Aorta (tissue), 5 donors: ENCODE measurements around the gene SOST. TPM values are rescaled to one million over a fixed set of nuclear protein-coding genes. Genes with fewer than 3 reads are reported as not detected.

Experiments used
- ATAC-seq: fragments of 200-7000 bp; cut with Tn5 transposase; one replicate; pipeline ENCODE4 v1.9.1; 2022; ENCODE audit warnings: moderate library complexity; ENCODE audit not compliant: low FRiP score
- DNase-seq, 2 donors: peaks; one replicate each; pipeline ENCODE4 v3.0.0-alpha.2; 2020
- H3K27ac ChIP-seq, 2 donors: one replicate each; pipeline ENCODE4 v1.5.1; 2013; ENCODE audit warnings: low read length in 2 of 2, mild to moderate bottlenecking in 2 of 2, moderate library complexity in 2 of 2, control low read depth in 1 of 2, inconsistent platforms in 1 of 2, low read depth in 1 of 2
- H3K27me3 ChIP-seq, 2 donors: one replicate each; pipeline ENCODE4 v1.6.1; 2013; ENCODE audit warnings: control low read depth in 1 of 2, low read length in 1 of 2, mild to moderate bottlenecking in 1 of 2, moderate library complexity in 1 of 2; ENCODE audit not compliant: insufficient read depth in 2 of 2, control insufficient read depth in 1 of 2
- H3K36me3 ChIP-seq, 2 donors: one replicate each; pipeline ENCODE4 v1.6.1; 2013; ENCODE audit warnings: control low read depth in 1 of 2, low read length in 1 of 2, mild to moderate bottlenecking in 1 of 2; ENCODE audit not compliant: insufficient read depth in 2 of 2, control insufficient read depth in 1 of 2
- H3K4me1 ChIP-seq, 2 donors: one replicate each; pipeline ENCODE4 v1.6.1; 2013; ENCODE audit warnings: low read length in 2 of 2, control low read depth in 1 of 2, mild to moderate bottlenecking in 1 of 2, moderate library complexity in 1 of 2; ENCODE audit not compliant: insufficient read depth in 2 of 2, control insufficient read depth in 1 of 2
- H3K4me3 ChIP-seq, 2 donors: one replicate each; pipeline ENCODE4 v1.5.1; 2013; ENCODE audit warnings: low read length in 2 of 2, control low read depth in 1 of 2, mild to moderate bottlenecking in 1 of 2
- H3K9me3 ChIP-seq: one replicate; pipeline ENCODE4 v1.6.1; 2013; ENCODE audit warnings: mild to moderate bottlenecking, low read length; ENCODE audit not compliant: control insufficient read depth
- WGBS, 2 donors: extraction: QIAGEN DNeasy Blood & Tissue Kit; methylation state at CpG; one replicate each; pipeline ENCODE4 v1.1.7; 2013; 5-methylcytosine and 5-hydroxymethylcytosine counted together
- intact Hi-C, 2 donors: fragments of 100-400 bp; cut with DNase I; formaldehyde crosslinking; loops; one replicate each; pipeline versions ENCODE4 v1.14.2 to v1.15.0; 2022
- polyA plus RNA-seq, 2 donors: library from polyadenylated mRNA; stranded (reverse); fragments of 200-250 nt; gene quantifications; one replicate each; pipeline ENCODE4 v1.2.3, GENCODE V29; 2013
- total RNA-seq, 2 donors: library from RNA; stranded (reverse); fragmentation: NEBNext Ultra II Directional; extraction: Animal tissue kit (Norgen Biotek cat#: 25700); gene quantifications; one replicate each; pipeline ENCODE4 v1.2.1, GENCODE V29; 2021
- donor health status: healthy with polysubstance abuse.
- donor health status: Bipolar disorder and iron deficiency.
- donor health status: DM: no; HTN: no; CAD: no.
- donor health status: DM: no; HTN: no; CAD: no.
- donor health status: DM: yes; HTN: yes; CAD: no.

Gene SOST
- total and polyA plus RNA-seq, 4 donors, result 4.8 to 34.3 (median 19.9) TPM

DNA sequence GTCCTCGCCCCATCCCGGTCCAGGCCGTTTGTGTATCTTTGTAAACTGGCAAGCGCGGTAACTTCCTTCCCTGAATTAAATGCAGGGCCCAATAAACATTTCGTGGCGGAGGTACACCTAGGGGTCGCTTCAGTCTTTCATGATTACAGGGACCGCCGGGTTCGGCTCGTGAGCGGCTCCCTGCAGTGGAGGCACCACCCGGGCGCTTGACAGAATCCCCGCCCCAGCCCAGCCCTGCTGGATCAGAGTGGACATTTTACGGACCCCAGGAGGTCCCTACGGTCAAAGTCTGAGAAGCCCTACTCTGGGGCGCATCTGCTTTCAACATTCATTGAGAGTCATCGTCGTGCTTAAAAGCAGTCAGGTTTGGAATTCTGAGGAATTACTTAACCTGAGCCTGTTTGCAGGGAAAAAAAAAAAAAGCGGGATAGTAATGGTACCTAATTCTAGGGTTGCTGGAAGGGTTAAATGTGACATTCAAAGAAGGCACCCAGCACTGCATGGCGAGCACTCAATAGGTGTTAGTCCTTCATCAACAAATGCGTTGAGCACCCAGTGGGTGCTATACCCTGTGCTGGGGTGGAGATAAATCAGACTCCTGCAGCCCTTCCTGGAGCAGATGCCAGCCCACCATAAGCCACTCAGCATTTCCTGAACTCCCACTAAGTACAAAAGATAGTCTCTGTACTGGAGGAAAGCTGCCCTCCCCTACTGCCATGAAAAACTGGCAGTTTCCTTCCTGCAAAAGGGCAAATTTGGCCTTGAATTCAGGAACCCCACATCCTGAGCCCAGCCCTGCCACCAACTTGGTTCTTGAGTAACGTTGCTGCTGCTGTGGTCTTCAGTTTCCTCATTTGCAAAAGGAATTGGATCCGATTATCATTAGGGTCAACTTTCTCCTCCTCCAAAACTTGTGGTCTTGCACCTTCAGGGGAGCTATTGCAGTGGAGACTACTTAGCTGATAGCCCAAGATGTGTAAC is 20.8 kb upstream of the SOST start:
- Histone ChIP-seq H3K27ac (peak overlapping the region in 1 of 2 donors; percentile 55), H3K4me3 (peak overlapping the region; percentile 39 to 46), H3K4me1 (peaks cover 0 to 4% of the 10 kb centered on the region in 2 donors), H3K9me3 (no peaks in the 10 kb centered on the region), H3K27me3 (no peaks in the 10 kb centered on the region), H3K36me3 (peaks cover 0 to 1% of the 10 kb centered on the region in 2 donors)
- intact Hi-C loops, result loop anchor here (5.0 kb wide), 2 partner anchors 53 to 68 kb away; partner anchors contain the start of genes MPP3 (in 2 of the 2) and CD300LG (in 1 of the 2)
- 10 to 11% methylated on average over 26 of the region's 26 CpGs for WGBS, 2 donors
- DNase-seq, result no peak
- peak; percentile 21 for ATAC-seq

DNA sequence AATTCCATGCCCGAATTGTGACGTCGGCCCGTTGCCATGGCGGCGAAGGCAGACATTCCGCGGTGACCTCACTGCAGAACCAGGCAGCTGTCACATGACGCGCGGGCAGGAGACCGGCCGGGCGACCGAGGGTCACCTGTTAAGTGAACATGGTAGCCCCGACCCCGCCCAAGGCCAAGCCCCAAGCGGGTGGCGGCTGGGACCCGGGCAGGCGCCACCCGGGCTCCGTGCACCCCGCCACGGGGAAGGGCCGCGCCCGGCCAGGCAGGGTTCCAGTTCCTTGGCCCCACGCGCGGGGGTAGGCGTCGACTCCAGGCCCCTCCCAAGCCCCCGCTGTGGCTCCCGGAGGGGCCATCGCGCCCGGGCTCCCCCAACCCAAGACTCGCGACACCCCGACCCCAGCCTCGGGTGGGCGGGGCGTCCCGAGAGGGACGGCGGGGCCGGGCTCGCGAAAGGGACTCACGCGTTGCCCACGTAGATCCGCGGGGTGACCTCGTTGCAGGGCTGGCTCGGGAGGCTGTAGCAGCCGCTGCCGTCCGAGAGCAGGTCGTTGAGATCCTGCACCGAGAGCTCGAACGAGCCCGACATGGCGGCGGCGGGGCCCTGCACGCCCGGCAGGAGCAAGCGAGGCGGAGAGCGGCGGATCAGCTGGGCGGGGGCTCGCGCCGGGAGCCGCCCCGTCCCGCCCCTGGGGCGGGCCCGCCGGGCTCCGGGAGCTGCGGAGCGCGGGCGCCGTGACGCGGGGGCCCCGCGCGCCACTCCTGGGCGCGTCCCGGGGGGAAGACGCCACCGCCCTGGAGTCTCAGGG is 19.9 kb upstream of the SOST start, which contains the start of gene DUSP3:
DUSP3 (minus strand) TSS at position 641 of the 808 bp plus-strand sequence; CDS start at position 588, 53 bp downstream.
- peak; percentile 94 for ATAC-seq
- intact Hi-C loops, result loop anchor here in 1 of 2 donors (5.0 kb wide), 1 partner anchor 69 kb away; the partner anchor contains the start of gene CD300LG
- 0% methylated on average over 81 to 100 of the region's 100 CpGs for WGBS, 2 donors
- peaks cover 0 to 1% of the 10 kb centered on the region in 2 donors for H3K36me3 ChIP-seq
- peak within 1 kb of the TSS; percentile 66 to 89 for H3K4me3 ChIP-seq
- no peaks in the 10 kb centered on the region for H3K9me3 ChIP-seq
- DNase-seq, result peak; percentile 98 to 99
- no peaks in the 10 kb centered on the region for H3K27me3 ChIP-seq
- peaks cover 0 to 4% of the 10 kb centered on the region in 2 donors for H3K4me1 ChIP-seq
- H3K27ac ChIP-seq, result peak within 1 kb of the TSS; percentile 79 to 98

DNA sequence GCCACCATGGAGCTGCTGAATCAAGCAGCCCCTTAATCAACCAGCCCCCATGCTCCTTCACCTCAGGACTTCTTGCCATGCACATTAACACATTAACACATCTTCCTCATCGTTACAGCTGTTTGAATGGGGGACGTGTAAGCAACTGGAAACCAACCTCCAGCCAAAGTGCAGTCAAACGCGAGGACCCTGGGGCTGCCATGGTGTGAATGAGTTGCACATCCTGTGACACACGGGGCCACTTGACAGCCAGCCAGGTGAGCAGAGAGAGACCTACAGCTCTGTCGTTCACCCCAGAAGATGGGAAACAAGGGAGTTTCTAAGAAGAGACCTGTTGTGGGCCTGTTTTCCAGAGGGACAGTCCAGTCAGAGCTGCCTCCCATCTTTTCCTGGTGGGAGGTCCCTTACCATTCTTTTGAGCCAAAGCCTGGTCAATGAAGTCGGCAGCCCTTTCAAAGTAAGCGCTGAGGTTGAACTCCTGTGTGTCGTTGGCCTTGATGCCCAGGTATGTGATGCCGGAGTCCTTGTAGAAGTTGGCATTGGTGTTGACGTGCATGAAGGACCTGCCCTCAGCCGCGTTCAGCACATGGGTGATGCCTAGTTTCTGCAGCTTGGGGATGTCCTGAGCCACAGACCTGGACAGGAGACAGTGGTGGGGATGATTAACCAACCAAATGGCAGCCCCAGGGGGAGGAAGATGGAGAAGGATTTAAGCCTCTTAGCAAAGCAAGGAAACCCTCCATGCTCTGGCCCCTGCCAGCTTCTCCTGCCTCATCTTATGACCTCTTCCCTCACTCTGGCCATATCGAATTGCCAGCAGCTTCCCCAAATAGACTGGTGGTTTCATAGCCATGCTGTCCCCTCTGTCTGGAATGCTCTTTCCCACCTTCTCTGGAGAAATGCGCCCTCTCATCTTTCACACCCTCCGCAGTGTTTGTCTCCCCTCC is 16.0 kb upstream of the SOST start:
- peak overlapping the region in 1 of 2 donors; percentile 31 for H3K27ac ChIP-seq
- H3K27me3 ChIP-seq, result no peaks in the 10 kb centered on the region
- no peaks in the 10 kb centered on the region for H3K9me3 ChIP-seq
- no peak overlapping the region for H3K4me3 ChIP-seq
- peaks cover 0 to 4% of the 10 kb centered on the region in 2 donors for H3K4me1 ChIP-seq
- WGBS, 2 donors, result 89 to 92% methylated on average over 16 of the region's 16 CpGs
- H3K36me3 ChIP-seq, result peaks cover 0 to 1% of the 10 kb centered on the region in 2 donors
- intact Hi-C loops, result loop anchor here in 1 of 2 donors (5.0 kb wide), 1 partner anchor 73 kb away; the partner anchor contains the start of gene CD300LG
- no peak for ATAC-seq
- DNase-seq, result no peak

GRCh38 chr17:43772877-43773648 is 14.5 kb upstream of the SOST start:
- Histone ChIP-seq H3K27me3 (no peaks in the 10 kb centered on the region), H3K27ac (peak overlapping the region; percentile 48 to 90), H3K9me3 (no peaks in the 10 kb centered on the region), H3K4me3 (no peak overlapping the region), H3K36me3 (peaks cover 0 to 3% of the 10 kb centered on the region in 2 donors), H3K4me1 (peaks cover 0 to 4% of the 10 kb centered on the region in 2 donors)
- ATAC-seq, result peak; percentile 54
- intact Hi-C loops, result no loop called here
- peak in 1 of 2 donors; percentile 86 for DNase-seq
- WGBS, 2 donors, result 12 to 13% methylated on average over 10 of the region's 10 CpGs

- WGBS, 2 donors, result 86 to 93% methylated on average over 9 of the region's 9 CpGs
- no peak overlapping the region for H3K27ac ChIP-seq
- DNase-seq, result no peak
- H3K27me3 ChIP-seq, result no peaks in the 10 kb centered on the region
- H3K4me3 ChIP-seq, result no peak overlapping the region
- peaks cover 0 to 2% of the 10 kb centered on the region in 2 donors for H3K4me1 ChIP-seq
- ATAC-seq, result no peak
- peaks cover 2 to 4% of the 10 kb centered on the region in 2 donors for H3K36me3 ChIP-seq
- H3K9me3 ChIP-seq, result no peaks in the 10 kb centered on the region
- intact Hi-C loops, result no loop called here
Observed at GRCh38 chr17:43771463-43771862, 12.9 kb upstream of the SOST start.

DNA sequence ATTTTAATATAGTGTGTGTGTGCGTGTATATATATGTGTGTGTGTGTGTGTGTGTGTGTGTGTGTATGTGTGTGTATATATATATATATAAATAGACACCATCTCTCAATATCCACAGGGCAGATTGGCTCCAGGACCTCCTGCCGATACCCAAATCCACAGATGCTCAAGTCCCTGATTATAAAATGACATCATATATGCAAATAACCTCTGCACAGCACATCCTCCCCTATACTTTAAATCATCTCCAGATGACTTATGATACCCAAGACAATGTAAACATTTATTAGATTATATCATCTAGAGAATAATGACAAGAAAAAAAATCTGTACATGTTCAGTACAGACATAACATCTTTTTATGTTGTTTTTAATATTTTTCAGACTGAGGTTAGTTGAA is 12.4 kb upstream of the SOST start:
- H3K27me3 ChIP-seq, result no peaks in the 10 kb centered on the region
- no peaks in the 10 kb centered on the region for H3K4me1 ChIP-seq
- intact Hi-C loops, result no loop called here
- ATAC-seq (no peak), DNase-seq (no peak)
- no peaks in the 10 kb centered on the region for H3K9me3 ChIP-seq
- H3K27ac ChIP-seq, result no peak overlapping the region
- H3K36me3 ChIP-seq, result peaks cover 2 to 4% of the 10 kb centered on the region in 2 donors
- H3K4me3 ChIP-seq, result no peak overlapping the region
- WGBS, 2 donors, result 87 to 92% methylated on average over 2 of the region's 2 CpGs

GRCh38 chr17:43769859-43770258 is 11.3 kb upstream of the SOST start:
- Histone ChIP-seq H3K4me3 (no peak overlapping the region), H3K27ac (no peak overlapping the region), H3K36me3 (peaks cover 2 to 4% of the 10 kb centered on the region in 2 donors), H3K27me3 (no peaks in the 10 kb centered on the region), H3K4me1 (no peaks in the 10 kb centered on the region), H3K9me3 (no peaks in the 10 kb centered on the region)
- DNase-seq (no peak), ATAC-seq (no peak)
- intact Hi-C loops, result no loop called here
- WGBS, 2 donors, result 92 to 93% methylated on average over 11 of the region's 11 CpGs
